SK-N-MC (cell line): ENCODE results near the gene TSR3.

Experiments used
- EZH2 ChIP-seq: fragments of 200-600 bp; sonication (generic); IDR thresholded peaks from one replicate; pipeline ENCODE4 v1.6.1; 2017; ENCODE audit warnings: antibody characterized with exemption
- FOXP2 ChIP-seq: optimal IDR thresholded peaks from 2 replicates; pipeline ENCODE3; 2011; ENCODE audit warnings: mild to moderate bottlenecking, moderate library complexity; ENCODE audit not compliant: insufficient read depth; ENCODE audit errors: extremely low read length, control extremely low read depth
- POLR2AphosphoS5 ChIP-seq: IDR thresholded peaks from 2 replicates; pipeline ENCODE4 v1.6.1; 2012; ENCODE audit warnings: mild to moderate bottlenecking, low read depth, low read length, borderline replicate concordance

DNA sequence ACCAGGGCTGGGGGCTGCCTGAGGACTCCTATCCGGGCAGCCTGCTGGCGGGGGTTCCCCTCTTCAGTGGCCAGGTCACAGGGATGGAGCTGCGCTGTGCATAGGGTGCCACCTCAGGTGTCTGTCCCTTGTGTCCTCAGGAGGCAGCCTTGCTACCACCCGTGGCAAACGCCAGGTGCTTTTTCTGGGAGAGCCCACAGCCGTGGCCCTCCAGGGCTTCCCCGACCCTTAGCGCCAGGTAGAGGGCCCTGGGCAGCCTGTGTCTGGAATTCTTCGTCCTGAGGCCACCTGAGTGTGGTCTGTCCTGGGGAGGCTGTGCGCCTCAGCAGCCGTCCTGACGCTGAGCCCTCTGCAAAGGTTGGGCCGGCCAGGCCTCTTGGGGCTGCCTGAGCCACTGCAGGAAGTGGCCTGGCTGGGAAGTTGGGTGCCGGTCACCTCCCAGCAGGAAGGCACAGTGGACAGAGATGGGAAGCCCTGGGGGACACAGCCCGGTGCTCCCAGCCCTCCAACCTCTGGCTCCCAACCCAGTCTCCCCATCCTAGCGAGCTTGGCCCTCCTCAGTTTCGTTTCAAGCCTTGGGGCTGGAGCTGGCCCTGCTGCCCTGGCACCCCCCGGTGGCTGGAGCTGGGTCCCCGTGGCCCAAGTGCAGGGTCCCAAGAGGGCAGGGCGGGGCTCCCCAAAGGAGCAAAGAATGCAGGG lies 25.9 kb downstream of the TSR3 start:
- TF ChIP-seq EZH2 (no peak), POLR2AphosphoS5 (no peak; the same call in 1 of the 2 replicates), FOXP2 (no peak)
